OCI-LY1 (cell line): Measurements from ENCODE around the gene DNAH9.

ENCODE experiments used
- H2AFZ ChIP-seq: fragments of 200-600 bp; sonication (generic), shearing (Covaris generic); 2 replicates; pipeline ENCODE4 v1.6.0; 2014; ENCODE audit warnings: antibody characterized with exemption, mild to moderate bottlenecking, low read length
- H3F3A ChIP-seq: fragments of 200-600 bp; sonication (generic), shearing (Covaris generic); 2 replicates; pipeline ENCODE4 v1.6.0; 2014; ENCODE audit warnings: mild to moderate bottlenecking, antibody characterized with exemption, low read length, moderate library complexity; ENCODE audit not compliant: insufficient read depth
- H3K27ac ChIP-seq: fragments of 200-600 bp; sonication (generic); 2 replicates; pipeline ENCODE4 v1.5.1; 2014; ENCODE audit warnings: low read length, mixed run types, mild to moderate bottlenecking, low read depth; ENCODE audit not compliant: poor library complexity, severe bottlenecking
- H3K27me3 ChIP-seq: fragments of 200-600 bp; sonication (generic); 2 replicates; pipeline ENCODE4 v1.6.0; 2014; ENCODE audit warnings: antibody characterized with exemption, mild to moderate bottlenecking, low read length, moderate library complexity; ENCODE audit not compliant: insufficient read depth
- H3K36me3 ChIP-seq: fragments of 200-600 bp; sonication (generic); 2 replicates; pipeline ENCODE4 v1.6.1; 2014; ENCODE audit warnings: mild to moderate bottlenecking, antibody characterized with exemption, low read length, moderate library complexity, mixed read lengths; ENCODE audit not compliant: insufficient read depth
- H3K4me1 ChIP-seq: fragments of 200-600 bp; sonication (generic); 2 replicates; pipeline ENCODE4 v1.5.1; 2014; ENCODE audit warnings: mild to moderate bottlenecking, low read length, moderate library complexity; ENCODE audit not compliant: insufficient read depth, severe bottlenecking
- H3K4me2 ChIP-seq: fragments of 200-600 bp; sonication (generic), shearing (Covaris generic); 2 replicates; pipeline ENCODE4 v1.6.1; 2014; ENCODE audit warnings: low read length
- H3K4me3 ChIP-seq: fragments of 200-600 bp; sonication (generic); 2 replicates; pipeline ENCODE4 v1.5.1; 2014; ENCODE audit warnings: low read length, low read depth, mild to moderate bottlenecking, mixed read lengths; ENCODE audit not compliant: poor library complexity, severe bottlenecking
- H3K79me2 ChIP-seq: fragments of 200-600 bp; shearing (Covaris generic); 2 replicates; pipeline ENCODE4 v1.6.1; 2016; ENCODE audit warnings: mixed run types, low read length, mixed read lengths; ENCODE audit not compliant: insufficient read depth
- H3K9ac ChIP-seq: fragments of 200-600 bp; sonication (generic), shearing (Covaris generic); 2 replicates; pipeline ENCODE4 v1.6.1; 2014; ENCODE audit warnings: mild to moderate bottlenecking, low read length, mixed read lengths
- H3K9me2 ChIP-seq: fragments of 200-600 bp; sonication (generic), shearing (Covaris generic); 2 replicates; pipeline ENCODE4 v1.6.1; 2014; ENCODE audit warnings: low read depth, mild to moderate bottlenecking, low read length, mixed read lengths
- H3K9me3 ChIP-seq: fragments of 200-600 bp; shearing (Covaris generic); 2 replicates; pipeline ENCODE4 v1.6.1; 2014; ENCODE audit warnings: low read length, mixed read lengths
- H4K20me1 ChIP-seq: fragments of 200-600 bp; sonication (generic), shearing (Covaris generic); 2 replicates; pipeline ENCODE4 v1.6.0; 2016; ENCODE audit warnings: mild to moderate bottlenecking, low read length; ENCODE audit not compliant: insufficient read depth
- EZH2 ChIP-seq: fragments of 200-600 bp; sonication (generic), shearing (Covaris generic); IDR thresholded peaks from 2 replicates; pipeline ENCODE4 v1.8.0; 2017; ENCODE audit warnings: borderline replicate concordance, mixed run types, mild to moderate bottlenecking, antibody characterized with exemption, low read length, moderate library complexity, mixed read lengths
- TF ChIP-seq, protein P1 (sequence below): fragments of 200-600 bp; sonication (generic), shearing (Covaris generic); IDR thresholded peaks from 2 replicates; pipeline ENCODE4 v1.5.1; 2017; ENCODE audit warnings: mild to moderate bottlenecking, antibody characterized with exemption, low read length, moderate library complexity, mixed read lengths

Gene DNAH9

DNA sequence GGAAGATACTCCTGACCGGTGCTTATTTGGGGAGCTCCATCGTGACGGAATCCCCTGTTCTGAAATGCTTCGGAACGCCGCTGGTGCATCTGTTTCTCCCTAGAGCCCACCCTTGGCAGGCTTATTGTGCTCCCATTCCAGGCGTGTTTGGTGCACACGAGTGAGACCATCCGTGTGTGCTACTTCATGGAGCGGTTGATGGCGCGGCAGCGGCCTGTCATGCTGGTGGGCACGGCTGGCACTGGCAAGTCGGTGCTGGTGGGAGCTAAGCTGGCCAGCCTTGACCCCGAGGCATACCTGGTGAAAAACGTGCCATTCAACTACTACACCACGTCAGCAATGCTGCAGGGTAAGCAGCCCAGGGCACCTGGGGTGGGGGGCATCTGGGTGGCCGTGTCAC, 170.7 kb downstream of the DNAH9 start:
- Histone ChIP-seq H3K9me2 (no peaks in the 10 kb centered on the region), H4K20me1 (no peaks in the 10 kb centered on the region), H3K27me3 (no peaks in the 10 kb centered on the region), H3F3A (no peaks in the 10 kb centered on the region), H3K27ac (no peak overlapping the region), H3K9me3 (no peaks in the 10 kb centered on the region), H3K4me2 (no peak overlapping the region), H2AFZ (no peak overlapping the region), H3K36me3 (no peaks in the 10 kb centered on the region), H3K4me3 (no peak overlapping the region), H3K4me1 (no peaks in the 10 kb centered on the region), H3K79me2 (no peaks in the 10 kb centered on the region), H3K9ac (no peak overlapping the region)
- TF ChIP-seq EZH2 = no peak
- TF ChIP-seq, protein P1, sequence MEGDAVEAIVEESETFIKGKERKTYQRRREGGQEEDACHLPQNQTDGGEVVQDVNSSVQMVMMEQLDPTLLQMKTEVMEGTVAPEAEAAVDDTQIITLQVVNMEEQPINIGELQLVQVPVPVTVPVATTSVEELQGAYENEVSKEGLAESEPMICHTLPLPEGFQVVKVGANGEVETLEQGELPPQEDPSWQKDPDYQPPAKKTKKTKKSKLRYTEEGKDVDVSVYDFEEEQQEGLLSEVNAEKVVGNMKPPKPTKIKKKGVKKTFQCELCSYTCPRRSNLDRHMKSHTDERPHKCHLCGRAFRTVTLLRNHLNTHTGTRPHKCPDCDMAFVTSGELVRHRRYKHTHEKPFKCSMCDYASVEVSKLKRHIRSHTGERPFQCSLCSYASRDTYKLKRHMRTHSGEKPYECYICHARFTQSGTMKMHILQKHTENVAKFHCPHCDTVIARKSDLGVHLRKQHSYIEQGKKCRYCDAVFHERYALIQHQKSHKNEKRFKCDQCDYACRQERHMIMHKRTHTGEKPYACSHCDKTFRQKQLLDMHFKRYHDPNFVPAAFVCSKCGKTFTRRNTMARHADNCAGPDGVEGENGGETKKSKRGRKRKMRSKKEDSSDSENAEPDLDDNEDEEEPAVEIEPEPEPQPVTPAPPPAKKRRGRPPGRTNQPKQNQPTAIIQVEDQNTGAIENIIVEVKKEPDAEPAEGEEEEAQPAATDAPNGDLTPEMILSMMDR = no peak

DNA sequence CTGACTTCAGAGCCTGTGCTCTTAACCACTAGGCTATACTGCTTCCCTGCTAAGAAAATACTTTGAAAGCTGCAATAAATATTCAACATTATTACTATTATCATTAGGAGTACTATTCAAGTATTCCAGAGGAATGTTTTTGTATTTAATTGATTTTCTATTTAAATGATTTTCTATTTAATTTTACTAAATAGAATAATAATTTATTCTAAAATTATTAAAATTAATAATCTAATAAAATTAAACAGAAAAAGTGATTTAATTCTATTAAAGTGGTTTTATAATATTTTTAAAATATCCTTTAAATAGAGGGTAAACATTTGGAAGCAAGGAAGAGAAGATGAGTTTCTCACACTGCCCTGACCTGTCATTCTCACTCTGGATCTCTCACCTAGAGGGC, 173.8 kb downstream of the DNAH9 start:
- H4K20me1 ChIP-seq = no peaks in the 10 kb centered on the region
- H2AFZ ChIP-seq = no peak overlapping the region
- no peaks in the 10 kb centered on the region for H3K36me3 ChIP-seq
- no peak overlapping the region for H3K4me2 ChIP-seq
- no peaks in the 10 kb centered on the region for H3K79me2 ChIP-seq
- TF ChIP-seq, protein P1 = no peak
- no peak for TF ChIP-seq EZH2
- no peaks in the 10 kb centered on the region for H3K27me3 ChIP-seq
- no peak overlapping the region for H3K27ac ChIP-seq
- no peaks in the 10 kb centered on the region for H3K9me2 ChIP-seq
- H3K4me1 ChIP-seq = no peaks in the 10 kb centered on the region
- no peaks in the 10 kb centered on the region for H3K9me3 ChIP-seq
- H3K4me3 ChIP-seq = no peak overlapping the region
- no peaks in the 10 kb centered on the region for H3F3A ChIP-seq
- H3K9ac ChIP-seq = no peak overlapping the region

DNA sequence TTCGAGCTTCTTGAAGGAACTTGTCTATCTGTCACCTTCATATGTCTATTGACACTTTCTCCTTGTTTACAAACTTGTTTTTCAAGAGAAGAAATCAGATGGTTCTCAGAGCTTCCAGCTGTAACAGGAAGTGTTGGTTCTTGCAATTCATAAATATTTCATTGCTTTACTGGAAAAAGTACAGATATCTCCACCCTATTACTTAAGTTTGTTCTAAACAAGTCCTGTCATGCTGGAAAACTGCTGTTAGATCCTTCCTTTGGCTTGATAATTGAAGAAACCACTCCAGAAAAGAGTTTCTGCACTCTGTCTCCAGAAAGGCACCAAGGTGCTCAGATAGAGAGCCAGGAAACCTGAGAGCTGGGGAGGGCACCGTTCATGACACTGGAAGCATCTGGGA, 181.6 kb downstream of the DNAH9 start:
- no peaks in the 10 kb centered on the region for H3K9me2 ChIP-seq
- no peaks in the 10 kb centered on the region for H3K27me3 ChIP-seq
- no peak overlapping the region for H3K27ac ChIP-seq
- TF ChIP-seq EZH2 = no peak
- TF ChIP-seq, protein P1 = no peak
- H3K9ac ChIP-seq = no peak overlapping the region
- no peak overlapping the region for H2AFZ ChIP-seq
- no peaks in the 10 kb centered on the region for H3K36me3 ChIP-seq
- no peaks in the 10 kb centered on the region for H3K79me2 ChIP-seq
- no peak overlapping the region for H3K4me2 ChIP-seq
- no peaks in the 10 kb centered on the region for H3K9me3 ChIP-seq
- H4K20me1 ChIP-seq = no peaks in the 10 kb centered on the region
- no peaks in the 10 kb centered on the region for H3K4me1 ChIP-seq
- no peaks in the 10 kb centered on the region for H3F3A ChIP-seq
- no peak overlapping the region for H3K4me3 ChIP-seq
